BLaER1 (cell line): ENCODE results near the gene PMF1.

Source experiments
- H3K27ac ChIP-seq: shearing (Covaris generic); formaldehyde crosslinking; 2 replicates; pipeline ENCODE4 v1.8.1; 2022
- H3K27me3 ChIP-seq: shearing (Covaris generic); formaldehyde crosslinking; 2 replicates; pipeline ENCODE4 v1.8.1; 2022
- H3K36me3 ChIP-seq: shearing (Covaris generic); formaldehyde crosslinking; 2 replicates; pipeline ENCODE4 v1.8.1; 2022
- H3K4me1 ChIP-seq: shearing (Covaris generic); formaldehyde crosslinking; 2 replicates; pipeline ENCODE4 v1.8.1; 2022
- H3K4me2 ChIP-seq: shearing (Covaris generic); formaldehyde crosslinking; 2 replicates; pipeline ENCODE4 v1.8.1; 2022
- H3K4me3 ChIP-seq: shearing (Covaris generic); formaldehyde crosslinking; 2 replicates; pipeline ENCODE4 v1.8.1; 2022
- H3K9ac ChIP-seq: shearing (Covaris generic); formaldehyde crosslinking; 2 replicates; pipeline ENCODE4 v1.8.1; 2022
- H3K9me3 ChIP-seq: shearing (Covaris generic); formaldehyde crosslinking; 2 replicates; pipeline ENCODE4 v1.8.1; 2022
- H4K20me1 ChIP-seq: shearing (Covaris generic); formaldehyde crosslinking; 2 replicates; pipeline ENCODE4 v1.8.1; 2022
- Cebpa-rat ChIP-seq: shearing (Covaris generic); IDR thresholded peaks from 2 replicates; pipeline ENCODE4 v1.8.1; 2022

PMF1 gene

DNA sequence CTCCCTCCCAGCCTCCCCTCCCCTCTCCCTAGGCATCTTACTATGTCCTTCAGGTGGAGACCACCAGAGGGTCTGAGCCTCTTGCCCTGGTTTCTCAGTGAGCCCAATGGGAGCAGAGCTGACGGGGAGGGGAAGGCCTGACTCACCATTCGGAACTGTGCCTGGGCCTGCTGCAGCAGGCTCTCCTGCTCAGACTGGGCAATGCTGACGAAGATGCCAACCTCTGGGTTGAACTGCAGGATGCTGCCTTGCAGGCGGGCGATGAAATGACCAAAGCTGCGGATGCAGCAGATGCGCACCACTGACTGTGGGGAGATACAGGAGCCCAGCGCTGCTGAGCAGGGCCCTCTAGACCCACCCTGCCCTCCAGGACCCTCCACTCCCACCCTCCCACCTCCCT, 46.1 kb downstream of the PMF1 start:
- no peaks in the 10 kb centered on the region for H3K4me1 ChIP-seq
- no peak overlapping the region for H3K4me2 ChIP-seq
- no peak for TF ChIP-seq Cebpa-rat
- H3K9ac ChIP-seq, result no peak overlapping the region
- H4K20me1 ChIP-seq, result peaks cover 49% of the 10 kb centered on the region; the same call in 1 of the 2 replicates
- no peaks in the 10 kb centered on the region for H3K9me3 ChIP-seq
- H3K36me3 ChIP-seq, result peaks cover 100% of the 10 kb centered on the region
- no peak overlapping the region for H3K4me3 ChIP-seq
- no peaks in the 10 kb centered on the region for H3K27me3 ChIP-seq
- no peak overlapping the region for H3K27ac ChIP-seq

- Histone ChIP-seq H3K4me1 (no peaks in the 10 kb centered on the region), H3K9ac (no peak overlapping the region), H3K9me3 (no peaks in the 10 kb centered on the region), H3K36me3 (peaks cover 100% of the 10 kb centered on the region), H4K20me1 (peaks cover 48% of the 10 kb centered on the region; the same call in 1 of the 2 replicates), H3K4me2 (no peak overlapping the region), H3K4me3 (no peak overlapping the region), H3K27ac (no peak overlapping the region), H3K27me3 (no peaks in the 10 kb centered on the region)
- TF ChIP-seq Cebpa-rat, result no peak
Observed at GRCh38 chr1:156259805-156260204, 47.0 kb downstream of the PMF1 start.

- Histone ChIP-seq H3K9ac (no peak overlapping the region), H4K20me1 (peaks cover 54% of the 10 kb centered on the region), H3K4me1 (no peaks in the 10 kb centered on the region), H3K4me2 (no peak overlapping the region), H3K4me3 (no peak overlapping the region), H3K9me3 (no peaks in the 10 kb centered on the region), H3K27me3 (no peaks in the 10 kb centered on the region), H3K27ac (no peak overlapping the region), H3K36me3 (peaks cover 100% of the 10 kb centered on the region)
- TF ChIP-seq Cebpa-rat, result no peak
Observed at GRCh38 chr1:156260896-156261295, 48.1 kb downstream of the PMF1 start.

DNA sequence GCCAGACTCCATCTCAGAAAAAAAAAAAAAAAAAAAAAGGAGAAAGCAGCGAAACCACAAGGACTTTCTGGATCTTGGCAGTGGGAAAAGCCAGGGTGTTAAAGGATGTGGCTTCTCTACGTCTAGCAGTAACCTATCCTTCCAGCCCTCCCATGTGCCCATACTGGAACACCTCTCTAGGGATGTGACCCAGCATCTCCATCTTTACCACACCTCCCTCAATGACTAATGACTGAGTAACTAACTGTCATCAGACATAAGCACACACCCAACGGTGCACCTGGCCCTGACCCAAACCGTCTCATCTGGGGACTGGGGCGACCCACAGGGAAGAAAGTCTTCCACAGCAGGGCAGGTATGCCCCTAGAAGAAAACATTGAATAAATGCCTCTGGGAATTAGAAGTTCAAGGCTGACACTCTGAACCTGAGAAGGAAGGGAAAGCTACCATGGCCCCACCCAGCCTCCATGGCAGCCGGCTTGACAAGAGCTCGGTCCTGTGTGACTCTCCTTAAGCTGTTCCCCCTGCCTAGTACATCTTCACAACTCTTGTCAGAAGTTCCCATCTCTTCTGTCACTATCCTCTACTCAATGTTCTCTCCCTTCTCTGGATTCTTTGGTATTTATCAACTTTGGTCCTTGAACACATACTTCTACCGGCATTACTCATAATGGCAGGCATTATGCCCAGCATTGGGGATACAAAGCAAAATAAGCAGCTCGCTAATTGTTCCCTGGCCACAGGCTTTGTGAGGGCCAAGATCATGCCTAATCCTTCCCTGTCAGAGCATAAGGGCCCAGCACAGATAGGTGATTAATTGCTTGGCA, 49.9 kb downstream of the PMF1 start:
- H3K4me3 ChIP-seq, result no peak overlapping the region
- TF ChIP-seq Cebpa-rat, result no peak
- H3K9me3 ChIP-seq, result no peaks in the 10 kb centered on the region
- peaks cover 100% of the 10 kb centered on the region for H3K36me3 ChIP-seq
- no peaks in the 10 kb centered on the region for H3K27me3 ChIP-seq
- H3K4me1 ChIP-seq, result no peaks in the 10 kb centered on the region
- H3K4me2 ChIP-seq, result no peak overlapping the region
- H3K9ac ChIP-seq, result no peak overlapping the region
- H4K20me1 ChIP-seq, result peaks cover 64% of the 10 kb centered on the region
- no peak overlapping the region for H3K27ac ChIP-seq

DNA sequence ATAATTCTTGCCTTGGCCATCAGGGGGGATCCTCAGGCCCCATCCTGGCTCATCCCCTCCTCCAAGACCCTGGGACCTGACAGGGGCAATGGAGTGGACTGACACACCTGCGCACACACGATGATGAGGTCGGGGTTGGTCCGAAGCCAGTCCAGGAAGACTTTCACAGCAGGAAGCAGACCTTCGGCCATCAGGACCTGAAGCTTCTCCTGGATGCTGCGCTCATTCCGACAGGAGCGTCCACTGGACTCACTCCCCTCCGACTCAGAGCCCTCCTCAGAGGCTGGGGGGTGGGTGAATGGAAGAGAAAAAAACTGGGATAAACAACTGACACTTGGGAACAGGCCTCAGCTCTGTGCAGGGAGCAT, 50.5 kb downstream of the PMF1 start:
- Histone ChIP-seq H3K4me3 (no peak overlapping the region), H3K36me3 (peaks cover 100% of the 10 kb centered on the region), H3K9ac (no peak overlapping the region), H3K4me2 (no peak overlapping the region), H3K4me1 (no peaks in the 10 kb centered on the region), H3K27ac (no peak overlapping the region), H3K9me3 (no peaks in the 10 kb centered on the region), H4K20me1 (peaks cover 70% of the 10 kb centered on the region), H3K27me3 (no peaks in the 10 kb centered on the region)
- TF ChIP-seq Cebpa-rat, result no peak

DNA sequence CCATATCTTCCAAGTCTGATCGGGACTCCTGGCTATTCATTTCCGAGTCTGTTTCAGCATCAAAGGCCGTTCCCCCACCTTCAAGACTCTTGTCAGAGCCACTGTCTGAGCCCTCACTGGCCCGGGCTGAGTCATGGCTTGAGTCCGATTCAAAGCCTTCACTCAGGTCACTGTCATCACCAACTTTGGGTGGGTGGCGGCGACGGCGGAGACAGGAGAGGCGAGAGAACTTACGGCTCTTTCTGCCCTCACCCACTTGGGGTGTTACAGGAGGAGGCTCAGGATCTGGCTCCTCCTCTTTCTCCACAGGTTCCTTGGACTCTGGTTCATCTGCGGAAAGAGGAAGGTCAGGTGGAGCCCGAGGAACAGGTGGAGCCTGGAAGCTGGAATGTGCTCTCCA, 53.2 kb downstream of the PMF1 start:
- H3K9ac ChIP-seq, result no peak overlapping the region
- H3K27me3 ChIP-seq, result no peaks in the 10 kb centered on the region
- no peak overlapping the region for H3K4me2 ChIP-seq
- H3K9me3 ChIP-seq, result no peaks in the 10 kb centered on the region
- peaks cover 84% of the 10 kb centered on the region for H4K20me1 ChIP-seq
- no peak overlapping the region for H3K27ac ChIP-seq
- no peaks in the 10 kb centered on the region for H3K4me1 ChIP-seq
- H3K36me3 ChIP-seq, result peaks cover 100% of the 10 kb centered on the region
- no peak overlapping the region for H3K4me3 ChIP-seq
- no peak for TF ChIP-seq Cebpa-rat

DNA sequence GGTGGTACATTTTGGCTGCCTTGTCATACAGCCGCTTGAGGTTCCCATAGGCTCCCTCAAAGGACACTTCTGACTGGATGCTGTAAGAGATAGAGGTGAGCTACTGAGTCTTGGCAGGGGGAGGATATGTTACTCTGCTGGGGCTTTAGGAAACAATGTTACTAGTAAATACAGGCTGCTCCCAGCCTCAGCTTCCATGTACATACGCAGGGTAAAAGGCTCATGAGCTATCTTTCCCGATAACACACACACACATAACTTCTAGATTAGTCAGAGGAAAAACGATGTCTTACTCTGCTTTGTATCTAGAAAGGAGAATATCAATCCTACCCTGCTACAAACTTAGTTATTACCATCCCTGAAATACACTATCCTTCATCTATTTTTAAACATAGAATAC, 55.5 kb downstream of the PMF1 start:
- H3K9ac ChIP-seq, result no peak overlapping the region
- no peaks in the 10 kb centered on the region for H3K9me3 ChIP-seq
- no peak overlapping the region for H3K4me2 ChIP-seq
- H4K20me1 ChIP-seq, result peaks cover 78% of the 10 kb centered on the region
- no peak for TF ChIP-seq Cebpa-rat
- H3K27ac ChIP-seq, result no peak overlapping the region
- no peaks in the 10 kb centered on the region for H3K4me1 ChIP-seq
- no peaks in the 10 kb centered on the region for H3K27me3 ChIP-seq
- peaks cover 99% of the 10 kb centered on the region for H3K36me3 ChIP-seq
- no peak overlapping the region for H3K4me3 ChIP-seq

- Histone ChIP-seq H3K4me3 (no peak overlapping the region), H4K20me1 (peaks cover 80% of the 10 kb centered on the region), H3K4me1 (no peaks in the 10 kb centered on the region), H3K9ac (no peak overlapping the region), H3K9me3 (no peaks in the 10 kb centered on the region), H3K36me3 (peaks cover 99% of the 10 kb centered on the region), H3K27me3 (no peaks in the 10 kb centered on the region), H3K27ac (no peak overlapping the region), H3K4me2 (no peak overlapping the region)
- no peak for TF ChIP-seq Cebpa-rat
Observed at GRCh38 chr1:156270314-156270713, 57.5 kb downstream of the PMF1 start.

DNA sequence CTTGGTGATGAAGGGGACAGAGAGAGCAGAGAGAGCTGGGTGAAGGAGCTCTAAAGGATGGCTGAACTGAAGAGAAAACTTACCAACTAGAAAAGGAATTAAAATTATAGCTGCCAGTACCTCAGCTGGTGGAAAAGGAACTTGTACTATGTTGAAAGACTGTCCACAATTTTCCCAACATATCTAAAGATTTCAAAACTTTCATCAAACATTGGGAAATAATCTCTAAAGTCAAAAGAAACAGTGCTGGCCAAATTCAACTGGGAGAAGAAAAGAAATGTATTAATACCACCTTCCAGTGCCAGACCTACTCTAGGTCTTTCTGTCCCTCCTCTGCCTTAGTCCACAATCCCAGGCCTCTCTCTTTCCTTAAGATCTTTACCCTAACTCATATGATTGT, 63.7 kb downstream of the PMF1 start:
- H3K4me2 ChIP-seq, result no peak overlapping the region
- H3K9me3 ChIP-seq, result no peaks in the 10 kb centered on the region
- H3K4me3 ChIP-seq, result no peak overlapping the region
- H3K36me3 ChIP-seq, result peaks cover 90% of the 10 kb centered on the region
- peaks cover 17% of the 10 kb centered on the region for H3K4me1 ChIP-seq
- no peak overlapping the region for H3K27ac ChIP-seq
- no peak for TF ChIP-seq Cebpa-rat
- H3K27me3 ChIP-seq, result no peaks in the 10 kb centered on the region
- H4K20me1 ChIP-seq, result peaks cover 82% of the 10 kb centered on the region
- no peak overlapping the region for H3K9ac ChIP-seq

- Histone ChIP-seq H4K20me1 (peaks cover 82% of the 10 kb centered on the region), H3K4me3 (no peak overlapping the region), H3K27ac (no peak overlapping the region), H3K4me1 (peaks cover 21% of the 10 kb centered on the region), H3K4me2 (no peak overlapping the region), H3K36me3 (peaks cover 85% of the 10 kb centered on the region), H3K9ac (no peak overlapping the region), H3K27me3 (no peaks in the 10 kb centered on the region), H3K9me3 (no peaks in the 10 kb centered on the region)
- TF ChIP-seq Cebpa-rat, result no peak
Observed at GRCh38 chr1:156276966-156277381, 64.2 kb downstream of the PMF1 start.
